Measurements from ENCODE around the gene FBXO3.

Gene FBXO3

GRCh38 chr11:33697997-33698396, 76.3 kb downstream of the FBXO3 start:
- no peaks in the 10 kb centered on the region for H3F3A ChIP-seq (ENCODE audit: insufficient read depth)
- no peaks in the 10 kb centered on the region for H3K36me3 ChIP-seq (ENCODE audit: low read length)
- no peak overlapping the region for H3K4me2 ChIP-seq (ENCODE audit: low read depth, low read length, poor library complexity, severe bottlenecking)
- TF ChIP-seq CTCF (IDR thresholded peaks at IDR 0.05; ENCODE audit: insufficient read depth, low read length, poor library complexity, severe bottlenecking) (no peak), EZH2phosphoT487 (conservative IDR thresholded peaks at IDR 0.05; ENCODE audit: low read length) (no peak)
- H3K27me3 ChIP-seq (ENCODE audit: low read length) = no peaks in the 10 kb centered on the region
- no peaks in the 10 kb centered on the region for H3K79me2 ChIP-seq (ENCODE audit: insufficient read depth, low read length)
- no peak overlapping the region for H3K4me3 ChIP-seq (ENCODE audit: insufficient read depth, low read length, poor library complexity, severe bottlenecking)
- H3K9ac ChIP-seq (ENCODE audit: low read length) = no peak overlapping the region
- no peaks in the 10 kb centered on the region for H3K9me3 ChIP-seq (ENCODE audit: insufficient read depth, low read length)
- no peaks in the 10 kb centered on the region for H3K9me2 ChIP-seq (replicated peaks; ENCODE audit: insufficient read depth, low read length)
- no peaks in the 10 kb centered on the region for H4K20me1 ChIP-seq (ENCODE audit: low read depth, low read length)
- no peak overlapping the region for H2AFZ ChIP-seq (ENCODE audit: low read depth, low read length, severe bottlenecking)
- no peak overlapping the region for H3K27ac ChIP-seq (ENCODE audit: low read depth, low read length)

- Histone ChIP-seq H3K27me3 (ENCODE audit: low read length) (no peaks in the 10 kb centered on the region), H2AFZ (ENCODE audit: low read depth, low read length, severe bottlenecking) (no peak overlapping the region), H3K9ac (ENCODE audit: low read length) (no peak overlapping the region), H3K9me3 (ENCODE audit: insufficient read depth, low read length) (no peaks in the 10 kb centered on the region), H3K4me3 (ENCODE audit: insufficient read depth, low read length, poor library complexity, severe bottlenecking) (no peak overlapping the region), H3K4me2 (ENCODE audit: low read depth, low read length, poor library complexity, severe bottlenecking) (no peak overlapping the region), H3K36me3 (ENCODE audit: low read length) (no peaks in the 10 kb centered on the region), H3K9me2 (replicated peaks; ENCODE audit: insufficient read depth, low read length) (no peaks in the 10 kb centered on the region), H3K79me2 (ENCODE audit: insufficient read depth, low read length) (no peaks in the 10 kb centered on the region), H4K20me1 (ENCODE audit: low read depth, low read length) (no peaks in the 10 kb centered on the region), H3K27ac (ENCODE audit: low read depth, low read length) (no peak overlapping the region), H3F3A (ENCODE audit: insufficient read depth) (no peaks in the 10 kb centered on the region)
- TF ChIP-seq EZH2phosphoT487 (conservative IDR thresholded peaks at IDR 0.05; ENCODE audit: low read length) = no peak
- no peak for TF ChIP-seq CTCF (IDR thresholded peaks at IDR 0.05; ENCODE audit: insufficient read depth, low read length, poor library complexity, severe bottlenecking)
Observed at GRCh38 chr11:33696931-33697638, 77.2 kb downstream of the FBXO3 start.

- Histone ChIP-seq H3K9me3 (ENCODE audit: insufficient read depth, low read length) (no peaks in the 10 kb centered on the region), H3K4me3 (ENCODE audit: insufficient read depth, low read length, poor library complexity, severe bottlenecking) (no peak overlapping the region), H3K9ac (ENCODE audit: low read length) (no peak overlapping the region), H4K20me1 (ENCODE audit: low read depth, low read length) (no peaks in the 10 kb centered on the region), H3K4me2 (ENCODE audit: low read depth, low read length, poor library complexity, severe bottlenecking) (no peak overlapping the region), H3K27me3 (ENCODE audit: low read length) (no peaks in the 10 kb centered on the region), H2AFZ (ENCODE audit: low read depth, low read length, severe bottlenecking) (no peak overlapping the region), H3F3A (ENCODE audit: insufficient read depth) (no peaks in the 10 kb centered on the region), H3K36me3 (ENCODE audit: low read length) (no peaks in the 10 kb centered on the region), H3K79me2 (ENCODE audit: insufficient read depth, low read length) (no peaks in the 10 kb centered on the region), H3K27ac (ENCODE audit: low read depth, low read length) (no peak overlapping the region), H3K9me2 (replicated peaks; ENCODE audit: insufficient read depth, low read length) (no peaks in the 10 kb centered on the region)
- TF ChIP-seq EZH2phosphoT487 (conservative IDR thresholded peaks at IDR 0.05; ENCODE audit: low read length) = no peak
- TF ChIP-seq CTCF (IDR thresholded peaks at IDR 0.05; ENCODE audit: insufficient read depth, low read length, poor library complexity, severe bottlenecking) = no peak
Observed at GRCh38 chr11:33696411-33696810, 77.9 kb downstream of the FBXO3 start.
